ENCODE measurements around the gene TBX19. TPM values are rescaled to one million over a fixed set of nuclear protein-coding genes. Genes with fewer than 3 reads are reported as not detected.

Gene TBX19
- total and polyA plus RNA-seq, 2 of the 8 experiments (the other 6 are each of a cell fraction or from before 2014, with no cell fraction given): 1.0 to 1.8 TPM

- no peak overlapping the region for H3K23ac ChIP-seq (ENCODE audit: insufficient read length)
- WGBS, 2 experiments (ENCODE audit: extremely low coverage in 1 of 2, insufficient coverage in 1 of 2, insufficient read length in 1 of 2, insufficient replicate concordance in 2 of 2, low coverage in 1 of 2, low lambda C conversion rate in 2 of 2, missing lambda C conversion rate in 1 of 2): 79% methylated on average over 1 of the region's 1 CpG; no CpG with 5 or more reads in 1 of the 2 experiments
- no peak overlapping the region for H4K91ac ChIP-seq (replicated peaks; ENCODE audit: insufficient read length, low read length)
- no peak overlapping the region for H2AFZ ChIP-seq (ENCODE audit: low read length)
- H3K79me1 ChIP-seq (ENCODE audit: low read depth, low read length): no peaks in the 10 kb centered on the region
- no peak overlapping the region for H3K14ac ChIP-seq (ENCODE audit: insufficient read length)
- H3K4ac ChIP-seq (replicated peaks; ENCODE audit: insufficient read length, low read depth, low read length): no peak overlapping the region
- no peaks in the 10 kb centered on the region for H3K9me3 ChIP-seq (ENCODE audit: insufficient read depth in 2 of 2, low read depth in 1 of 2, low read length in 1 of 2)
- no peaks in the 10 kb centered on the region for H3K4me1 ChIP-seq (replicated peaks in 1 of 4; ENCODE audit: control insufficient read depth in 3 of 4, insufficient read depth in 4 of 4, low read length in 3 of 4)
- no peak overlapping the region for H4K5ac ChIP-seq (ENCODE audit: insufficient read length, low read depth, low read length)
- POLR2A ChIA-PET (ENCODE audit: partially characterized antibody): no interaction called here
- no peak overlapping the region for H3K4me2 ChIP-seq (ENCODE audit: insufficient read depth in 1 of 2, low read depth in 2 of 2, low read length in 2 of 2)
- no peak overlapping the region for H2BK15ac ChIP-seq (ENCODE audit: low read length)
- H2BK120ac ChIP-seq (replicated peaks; ENCODE audit: low read depth, low read length): no peak overlapping the region
- no peak overlapping the region for H2AK5ac ChIP-seq (ENCODE audit: low read depth, low read length)
- H3K79me2 ChIP-seq (ENCODE audit: control insufficient read depth in 1 of 2, insufficient read depth in 2 of 2, low read length in 2 of 2): no peaks in the 10 kb centered on the region
- CTCF ChIA-PET (ENCODE audit: partially characterized antibody): interaction anchor here (1.9 kb wide), 1 partner anchor 44 kb away, joined by 10 read pairs; no protein-coding TSS in a partner anchor
- TF ChIP-seq TBP (IDR thresholded peaks at IDR 0.05; ENCODE audit: low read depth, low read length) (no peak), PHF8 (conservative IDR thresholded peaks at IDR 0.05; ENCODE audit: low read depth, low read length) (no peak), TAF1 (IDR thresholded peaks at IDR 0.05; ENCODE audit: low read depth, low read length) (no peak), RFX5 (IDR thresholded peaks at IDR 0.05; ENCODE audit: borderline replicate concordance, low read depth, low read length) (no peak), YY1 (IDR thresholded peaks at IDR 0.05; ENCODE audit: low read depth, low read length) (no peak), RBBP5 (IDR thresholded peaks at IDR 0.05; ENCODE audit: borderline replicate concordance, low read depth, low read length) (no peak), TAF7 (optimal IDR thresholded peaks at IDR 0.05; ENCODE audit: borderline replicate concordance, low read depth, low read length) (no peak), SIX5 (IDR thresholded peaks at IDR 0.05; ENCODE audit: low read depth, low read length) (no peak), EP300 (IDR thresholded peaks at IDR 0.05; ENCODE audit: borderline replicate concordance in 1 of 2, low read depth in 2 of 2, low read length in 2 of 2) (no peak), BRCA1 (IDR thresholded peaks at IDR 0.05; ENCODE audit: low read depth, low read length) (no peak), SAP30 (IDR thresholded peaks at IDR 0.05; ENCODE audit: insufficient read depth, insufficient replicate concordance, low read length) (no peak)
- H3K56ac ChIP-seq (replicated peaks; ENCODE audit: insufficient read length, low read depth, low read length): no peak overlapping the region
- H3K23me2 ChIP-seq (ENCODE audit: low read depth, low read length): no peaks in the 10 kb centered on the region
- no peak overlapping the region for H2BK5ac ChIP-seq (ENCODE audit: low read depth, low read length)
- no peak overlapping the region for H3K27ac ChIP-seq (ENCODE audit: low read depth, low read length)
- H3K18ac ChIP-seq (ENCODE audit: extremely low read depth, low read length): no peak overlapping the region
- FAIRE-seq: no peak
- H3K27me3 ChIP-seq (replicated peaks in 1 of 4; ENCODE audit: control insufficient read depth in 3 of 4, extremely low read depth in 1 of 4, insufficient read depth in 3 of 4, low read length in 3 of 4): no peaks in the 10 kb centered on the region
- H2BK20ac ChIP-seq (ENCODE audit: low read length): no peak overlapping the region
- H3K36me3 ChIP-seq (ENCODE audit: control insufficient read depth in 2 of 4, insufficient read depth in 4 of 4, low read length in 3 of 4): no peaks in the 10 kb centered on the region
- no peak for DNase-seq (ENCODE audit: low read depth in 1 of 2, low spot score in 2 of 2)
- no peak overlapping the region for H3K4me3 ChIP-seq (ENCODE audit: extremely low read depth in 1 of 4, insufficient read depth in 2 of 4, low read depth in 3 of 4, low read length in 4 of 4)
- no peak overlapping the region for H4K8ac ChIP-seq (ENCODE audit: extremely low read depth, insufficient read depth, low read length)
- no peak overlapping the region for H3K9ac ChIP-seq (replicated peaks in 1 of 4; ENCODE audit: extremely low read depth in 1 of 4, low read depth in 3 of 4, low read length in 3 of 4)
- no peaks in the 10 kb centered on the region for H4K20me1 ChIP-seq (replicated peaks in 1 of 2; ENCODE audit: control insufficient read depth in 1 of 2, insufficient read depth in 2 of 2, low read length in 2 of 2)
- no peak overlapping the region for H2BK12ac ChIP-seq (ENCODE audit: low read depth, low read length)
These were observed 1.4 kb upstream of the TBX19 start for GRCh38 chr1:168279253-168279652.

All from H1 (cell line).